ENCODE measurements around the gene ACVR1B. TPM values are rescaled to one million over a fixed set of nuclear protein-coding genes. Genes with fewer than 3 reads are reported as not detected.
A peak's percentile ranks its signal among the peaks of the same experiment; 100 is the strongest.

Gene ACVR1B
- total RNA-seq, 1 donor from 2014 or later = 13.8 TPM

DNA sequence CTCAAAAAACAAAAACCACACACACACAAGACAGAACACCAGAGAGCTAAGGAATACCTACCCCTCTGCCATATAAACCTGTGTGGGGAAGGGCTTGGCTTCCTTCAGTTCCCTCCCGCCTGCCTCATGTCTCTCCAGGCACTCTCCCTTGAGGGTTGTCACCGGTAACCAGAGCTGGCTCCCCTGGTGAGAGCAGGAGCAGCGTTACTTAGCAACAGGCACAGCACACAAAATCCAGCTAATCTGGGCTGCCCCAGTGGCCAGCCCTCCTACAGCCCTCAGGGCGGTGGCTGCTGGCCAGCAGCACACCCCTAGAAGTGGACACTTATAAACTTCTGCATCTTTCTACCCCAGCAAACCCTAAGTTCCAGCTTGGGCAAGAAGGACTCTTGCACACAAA, 78.2 kb downstream of the ACVR1B start:
- peak overlapping the region; percentile 17 for H2AFZ ChIP-seq (replicated peaks)
- peak overlapping the region; percentile 70 for H3K4me2 ChIP-seq
- peak overlapping the region; percentile 74 for H3K4me3 Mint-ChIP-seq

DNA sequence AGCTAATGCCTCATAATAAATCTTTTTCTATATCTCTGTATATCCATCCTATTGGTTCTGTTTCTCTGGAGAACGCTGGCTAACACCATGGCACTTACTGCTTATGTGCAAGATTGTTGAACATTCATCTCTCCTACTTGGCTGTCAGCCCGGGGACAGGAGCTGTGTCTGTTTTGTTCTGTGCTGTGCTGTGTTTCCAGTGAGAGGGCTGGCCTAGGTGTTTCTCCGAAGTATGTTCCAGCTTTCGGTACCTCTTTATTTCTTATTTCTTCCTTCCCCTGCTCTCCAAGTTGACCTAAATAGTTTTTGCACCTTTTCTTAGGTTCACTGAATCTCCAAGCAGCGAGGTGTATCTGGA, 80.9 kb downstream of the ACVR1B start:
- Histone ChIP-seq H3K36me3 (no peaks in the 10 kb centered on the region), H3K9ac (no peak overlapping the region), H3K27ac (no peak overlapping the region), H3K27me3 (peaks cover 42% of the 10 kb centered on the region), H2AFZ (replicated peaks) (no peak overlapping the region), H3K79me2 (ENCODE audit: low read depth) (no peaks in the 10 kb centered on the region), H3F3A (ENCODE audit: low read depth) (peaks cover 36% of the 10 kb centered on the region), H4K20me1 (ENCODE audit: low read depth) (no peaks in the 10 kb centered on the region), H3K9me3 (ENCODE audit: low read depth) (no peaks in the 10 kb centered on the region), H3K4me2 (peak overlapping the region; percentile 74), H3K4me3 (peak overlapping the region; percentile 39), H3K4me1 (peaks cover 30% of the 10 kb centered on the region)
- Mint-ChIP-seq H3K4me3 (peak overlapping the region; percentile 79), H3K27ac (peak overlapping the region; percentile 96), H3K27me3 (ENCODE audit: insufficient read depth, low read depth) (peaks cover 26% of the 10 kb centered on the region), H3K36me3 (no peaks in the 10 kb centered on the region), H3K4me1 (peaks cover 43% of the 10 kb centered on the region), H3K9me3 (no peaks in the 10 kb centered on the region)
- DNase-seq (ENCODE audit: low spot score) = no peak
- TF ChIP-seq EZH2phosphoT487 (IDR thresholded peaks at IDR 0.05) (no peak), EZH2 (IDR thresholded peaks at IDR 0.05) (no peak)
- TF ChIP-seq, protein P1, sequence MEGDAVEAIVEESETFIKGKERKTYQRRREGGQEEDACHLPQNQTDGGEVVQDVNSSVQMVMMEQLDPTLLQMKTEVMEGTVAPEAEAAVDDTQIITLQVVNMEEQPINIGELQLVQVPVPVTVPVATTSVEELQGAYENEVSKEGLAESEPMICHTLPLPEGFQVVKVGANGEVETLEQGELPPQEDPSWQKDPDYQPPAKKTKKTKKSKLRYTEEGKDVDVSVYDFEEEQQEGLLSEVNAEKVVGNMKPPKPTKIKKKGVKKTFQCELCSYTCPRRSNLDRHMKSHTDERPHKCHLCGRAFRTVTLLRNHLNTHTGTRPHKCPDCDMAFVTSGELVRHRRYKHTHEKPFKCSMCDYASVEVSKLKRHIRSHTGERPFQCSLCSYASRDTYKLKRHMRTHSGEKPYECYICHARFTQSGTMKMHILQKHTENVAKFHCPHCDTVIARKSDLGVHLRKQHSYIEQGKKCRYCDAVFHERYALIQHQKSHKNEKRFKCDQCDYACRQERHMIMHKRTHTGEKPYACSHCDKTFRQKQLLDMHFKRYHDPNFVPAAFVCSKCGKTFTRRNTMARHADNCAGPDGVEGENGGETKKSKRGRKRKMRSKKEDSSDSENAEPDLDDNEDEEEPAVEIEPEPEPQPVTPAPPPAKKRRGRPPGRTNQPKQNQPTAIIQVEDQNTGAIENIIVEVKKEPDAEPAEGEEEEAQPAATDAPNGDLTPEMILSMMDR (IDR thresholded peaks at IDR 0.05) = no peak

More for the DNA sequence above, 78.2 kb downstream of the ACVR1B start:
- no peaks in the 10 kb centered on the region for H3K9me3 ChIP-seq (ENCODE audit: low read depth)
- no peaks in the 10 kb centered on the region for H3K79me2 ChIP-seq (ENCODE audit: low read depth)
- peak; percentile 95 for DNase-seq (ENCODE audit: low spot score)
- Mint-ChIP-seq H3K27ac (peak overlapping the region; percentile 97), H3K27me3 (ENCODE audit: insufficient read depth, low read depth) (peaks cover 18% of the 10 kb centered on the region), H3K9me3 (no peaks in the 10 kb centered on the region), H3K4me1 (peaks cover 54% of the 10 kb centered on the region), H3K36me3 (no peaks in the 10 kb centered on the region)
- H3K36me3 ChIP-seq = no peaks in the 10 kb centered on the region
- TF ChIP-seq EZH2phosphoT487 (IDR thresholded peaks at IDR 0.05) = no peak
- TF ChIP-seq, protein P1 (IDR thresholded peaks at IDR 0.05) = no peak
- no peak for TF ChIP-seq EZH2 (IDR thresholded peaks at IDR 0.05)
- H3K27me3 ChIP-seq = peaks cover 19% of the 10 kb centered on the region
- H3F3A ChIP-seq (ENCODE audit: low read depth) = peaks cover 36% of the 10 kb centered on the region
- H3K9ac ChIP-seq = no peak overlapping the region
- peaks cover 42% of the 10 kb centered on the region for H3K4me1 ChIP-seq
- no peak overlapping the region for H3K27ac ChIP-seq
- peak overlapping the region; percentile 21 for H3K4me3 ChIP-seq
- H4K20me1 ChIP-seq (ENCODE audit: low read depth) = no peaks in the 10 kb centered on the region

DNA sequence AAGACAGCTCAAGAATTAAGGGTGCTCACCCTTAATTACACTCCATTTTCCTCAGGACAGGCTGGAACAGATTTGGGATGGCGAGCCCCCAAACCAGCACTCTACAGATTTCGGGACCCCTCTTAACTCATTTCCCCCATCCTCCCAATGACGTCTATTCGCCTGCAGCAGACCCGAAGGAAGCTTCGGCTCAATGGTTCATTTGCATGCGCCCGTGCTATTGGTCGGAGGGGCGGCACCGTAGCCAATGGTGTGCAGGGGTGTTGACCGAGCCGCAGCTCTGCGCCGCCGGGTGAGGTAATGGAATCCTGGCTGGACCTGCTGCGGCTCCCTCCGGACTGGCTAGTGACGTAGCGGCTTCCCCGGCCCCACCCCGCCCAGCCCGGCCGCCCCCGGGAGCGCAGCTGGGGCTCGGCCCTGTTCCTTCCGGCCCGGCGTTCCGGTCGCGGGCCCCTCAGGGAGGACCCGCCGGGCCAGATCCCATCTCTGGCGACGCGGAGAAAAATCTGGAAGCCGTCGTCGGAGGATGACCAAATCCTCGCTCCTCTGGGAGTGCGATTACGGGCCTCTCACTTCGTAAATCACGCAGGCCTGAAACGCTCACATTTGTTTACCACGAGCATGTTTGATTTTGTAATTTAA, 81.4 kb downstream of the ACVR1B start:
- Histone ChIP-seq H4K20me1 (ENCODE audit: low read depth) (peaks cover 1% of the 10 kb centered on the region), H3K9me3 (ENCODE audit: low read depth) (no peaks in the 10 kb centered on the region), H3K27me3 (peaks cover 47% of the 10 kb centered on the region), H3K79me2 (ENCODE audit: low read depth) (no peaks in the 10 kb centered on the region), H3K27ac (no peak overlapping the region), H2AFZ (replicated peaks) (no peak overlapping the region), H3K4me3 (peak overlapping the region; percentile 39), H3K9ac (no peak overlapping the region), H3K4me2 (peak overlapping the region; percentile 74), H3F3A (ENCODE audit: low read depth) (peaks cover 36% of the 10 kb centered on the region), H3K4me1 (peaks cover 29% of the 10 kb centered on the region), H3K36me3 (no peaks in the 10 kb centered on the region)
- TF ChIP-seq, protein P1 (IDR thresholded peaks at IDR 0.05) = no peak
- TF ChIP-seq EZH2phosphoT487 (IDR thresholded peaks at IDR 0.05) (no peak), EZH2 (IDR thresholded peaks at IDR 0.05) (no peak)
- DNase-seq (ENCODE audit: low spot score) = peak; percentile 98
- Mint-ChIP-seq H3K27me3 (ENCODE audit: insufficient read depth, low read depth) (peaks cover 28% of the 10 kb centered on the region), H3K4me3 (peak overlapping the region; percentile 81), H3K27ac (peak overlapping the region; percentile 96), H3K36me3 (no peaks in the 10 kb centered on the region), H3K9me3 (no peaks in the 10 kb centered on the region), H3K4me1 (peaks cover 45% of the 10 kb centered on the region)
